ENCODE data around the gene CDH8. TPM values are rescaled to one million over a fixed set of nuclear protein-coding genes. Genes with fewer than 3 reads are reported as not detected.

Gene CDH8
- total RNA-seq = not detected in 2 replicates

GRCh38 chr16:62036101-62036801 lies at the start of gene CDH8:
CDH8 (minus strand) TSS chr16:62036438; CDS start chr16:62021403, 15,035 bp downstream.

Measured in myometrial cell (primary cell).